Endothelial cell of hepatic sinusoid (primary cell): ENCODE results near the gene FAM177B.

Experiments
- in situ Hi-C: cut with HindIII; loops from 2 replicates; pipeline ENCODE4 v1.10.0; 2017; ENCODE audit warnings: low sequenced_read_pairs

Gene FAM177B

DNA sequence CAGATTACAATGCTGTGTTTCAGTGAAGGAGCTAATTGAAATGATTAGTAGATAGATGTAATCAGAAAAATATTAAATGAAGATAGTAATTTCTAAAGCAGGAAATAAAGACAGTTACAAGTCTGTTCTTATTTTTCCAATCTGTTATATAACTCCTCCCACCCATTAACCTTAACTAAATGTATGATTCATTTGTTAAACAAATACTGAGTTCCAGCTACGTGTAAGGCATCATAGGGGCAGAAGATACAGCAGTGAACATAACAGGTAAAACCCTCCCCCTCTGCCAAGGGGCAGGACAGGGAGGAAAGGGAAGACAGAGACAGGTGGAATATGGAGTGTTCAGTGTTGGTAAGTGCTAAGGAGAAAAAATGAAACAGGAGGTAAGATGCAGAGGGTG, at the start of gene FAM177B:
FAM177B (plus strand) TSS at position 231 of the 400 bp plus-strand sequence. CDS start 9,344 bp downstream, outside the sequence.
- in situ Hi-C loops: no loop called here

DNA sequence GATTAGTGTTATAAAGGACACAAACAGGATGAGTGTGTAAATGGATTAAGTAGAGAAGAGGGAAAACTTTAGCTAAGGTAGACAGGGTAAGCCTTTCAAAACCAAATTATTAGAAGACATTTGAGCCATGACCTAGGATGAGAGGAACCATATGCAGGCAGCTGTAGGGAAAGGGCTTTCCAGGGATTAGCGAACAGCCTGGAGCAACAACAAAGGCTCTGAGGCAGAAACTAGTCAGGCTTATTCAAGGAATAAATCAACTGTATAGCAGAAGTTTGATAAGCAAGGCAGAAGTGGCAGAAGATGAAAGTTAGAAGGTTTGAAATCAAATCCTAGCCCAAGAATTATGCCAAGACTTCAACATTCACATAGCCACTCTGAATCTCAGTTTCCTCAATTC, 46.0 kb upstream of the FAM177B start:
- in situ Hi-C loops: no loop called here

DNA sequence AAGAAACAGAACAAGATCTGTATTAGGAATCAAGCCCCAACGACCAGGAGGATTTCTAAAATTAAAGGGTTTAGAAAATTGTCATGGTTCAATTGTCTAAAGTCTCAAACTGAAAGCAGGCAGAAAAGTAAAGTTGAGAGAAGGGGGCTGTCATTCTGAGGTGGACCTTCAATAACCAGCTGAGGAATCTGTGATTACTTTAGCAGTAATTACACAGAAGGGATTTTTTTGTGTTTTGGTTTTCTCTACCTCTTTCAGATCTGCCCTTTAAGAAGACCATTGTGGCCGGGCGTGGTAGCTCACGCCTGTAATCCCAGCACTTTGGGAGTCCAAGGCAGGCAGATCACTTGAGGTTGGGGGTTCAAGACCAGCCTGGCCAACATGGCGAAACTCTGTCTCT, 42.1 kb upstream of the FAM177B start:
- in situ Hi-C loops: no loop called here

DNA sequence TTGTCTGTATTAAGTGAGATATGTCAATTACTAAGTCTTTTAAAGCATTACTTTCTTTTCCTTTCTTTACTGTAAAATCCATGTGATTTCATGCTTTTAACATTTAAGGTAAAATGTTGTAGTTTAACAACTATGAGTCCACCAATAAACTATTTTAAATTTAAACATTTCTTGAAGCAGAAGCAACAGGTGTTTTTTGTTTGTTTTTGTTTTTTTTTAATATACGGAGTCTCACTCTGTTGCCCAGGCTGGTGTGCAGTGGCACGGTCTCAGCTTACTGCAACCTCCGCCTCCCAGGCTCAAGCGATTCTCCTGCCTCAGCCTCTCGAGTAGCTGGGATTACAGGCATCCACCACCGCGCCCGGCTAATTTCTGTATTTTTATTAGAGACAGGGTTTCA, 40.3 kb upstream of the FAM177B start:
- in situ Hi-C loops: no loop called here

DNA sequence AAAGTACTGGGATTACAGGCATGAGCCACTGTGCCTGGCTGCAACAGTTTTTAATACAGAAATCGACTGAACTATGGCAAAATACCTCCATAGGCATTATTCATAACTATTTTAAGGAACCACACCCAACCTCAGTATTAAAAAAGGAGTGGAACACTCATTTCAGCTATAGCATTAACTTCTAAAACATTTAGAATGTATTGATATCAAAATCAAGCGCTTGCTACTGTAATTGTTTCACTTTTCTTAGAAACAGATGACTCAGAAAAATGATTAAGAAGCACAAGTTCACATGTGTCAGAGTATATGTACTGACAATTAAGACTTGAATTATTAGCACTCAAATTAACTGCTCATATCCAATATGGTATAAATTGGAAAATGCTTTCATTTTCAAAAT, 39.8 kb upstream of the FAM177B start:
- in situ Hi-C loops: no loop called here

DNA sequence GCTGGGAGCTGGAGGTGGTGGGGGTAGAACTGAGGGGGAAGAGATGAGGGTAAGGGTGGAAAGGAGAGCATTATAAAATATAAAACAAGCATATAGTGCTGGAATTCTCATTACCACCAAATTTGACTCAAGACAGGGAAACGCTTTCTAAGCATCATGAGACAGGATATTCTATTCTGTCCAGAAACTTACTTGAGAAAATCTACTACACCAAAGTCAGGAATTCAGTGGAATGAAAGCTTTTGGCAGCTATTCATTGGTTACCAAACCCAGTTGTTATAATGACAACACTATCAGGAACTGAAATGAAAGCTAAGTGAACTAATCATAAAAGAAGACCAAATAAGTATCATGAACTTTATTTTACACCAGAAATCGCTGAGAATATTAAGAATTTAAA, 39.2 kb upstream of the FAM177B start:
- in situ Hi-C loops: no loop called here

DNA sequence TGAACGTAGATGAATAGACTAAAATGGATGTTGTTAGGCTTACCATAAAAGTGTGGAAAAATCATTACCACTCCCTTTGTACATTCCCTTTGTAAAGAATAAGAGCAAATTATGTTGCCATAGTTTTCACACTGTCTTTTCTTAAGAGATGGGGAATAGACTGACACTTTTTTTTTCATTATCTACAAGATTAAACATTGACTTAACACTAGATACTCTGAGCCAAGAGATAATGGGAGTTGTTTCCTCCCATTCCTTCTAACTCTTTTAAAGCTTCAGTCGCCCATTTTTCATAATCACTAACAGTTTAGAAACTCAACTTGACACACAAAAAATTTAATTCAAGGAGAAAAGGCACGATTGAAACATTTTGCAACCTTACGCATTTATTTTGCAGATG, 34.8 kb upstream of the FAM177B start:
- in situ Hi-C loops: no loop called here

DNA sequence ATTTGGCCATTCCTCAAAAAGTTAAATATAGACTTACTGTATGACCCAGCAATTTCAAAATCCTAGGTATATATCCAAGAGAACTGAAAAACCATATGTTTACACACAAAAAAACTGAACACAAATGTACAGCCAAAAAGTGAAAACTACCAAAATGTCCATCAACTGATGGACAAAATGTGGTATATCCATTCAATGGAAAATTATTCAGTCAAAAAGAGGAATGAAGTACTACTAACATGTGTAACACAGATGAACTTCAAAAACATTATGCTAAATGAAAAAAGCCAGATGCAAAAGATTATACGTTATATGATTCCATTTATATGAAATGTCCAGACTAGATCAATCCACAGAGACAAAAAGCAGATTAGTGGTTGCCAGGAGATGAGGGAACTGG, 32.7 kb upstream of the FAM177B start:
- in situ Hi-C loops: no loop called here

DNA sequence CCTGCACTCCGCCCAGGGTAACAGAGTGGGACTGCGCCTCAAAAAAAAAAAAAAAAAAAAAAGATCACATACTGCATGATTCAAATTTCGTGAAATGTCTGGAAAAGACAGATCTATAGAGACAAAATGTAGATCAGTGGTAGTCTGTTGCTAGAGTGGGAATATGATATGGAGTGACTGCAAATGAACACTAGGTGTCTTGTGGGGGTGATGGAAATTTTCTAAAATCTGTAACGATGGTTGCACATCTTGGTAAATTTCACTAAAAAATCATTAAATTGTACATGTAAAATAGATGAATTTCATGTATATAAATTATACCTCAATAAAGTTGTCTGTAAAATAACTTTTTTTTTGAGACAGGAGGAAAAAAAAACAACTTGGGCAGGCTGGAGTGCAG, 30.2 kb upstream of the FAM177B start:
- in situ Hi-C loops: no loop called here

DNA sequence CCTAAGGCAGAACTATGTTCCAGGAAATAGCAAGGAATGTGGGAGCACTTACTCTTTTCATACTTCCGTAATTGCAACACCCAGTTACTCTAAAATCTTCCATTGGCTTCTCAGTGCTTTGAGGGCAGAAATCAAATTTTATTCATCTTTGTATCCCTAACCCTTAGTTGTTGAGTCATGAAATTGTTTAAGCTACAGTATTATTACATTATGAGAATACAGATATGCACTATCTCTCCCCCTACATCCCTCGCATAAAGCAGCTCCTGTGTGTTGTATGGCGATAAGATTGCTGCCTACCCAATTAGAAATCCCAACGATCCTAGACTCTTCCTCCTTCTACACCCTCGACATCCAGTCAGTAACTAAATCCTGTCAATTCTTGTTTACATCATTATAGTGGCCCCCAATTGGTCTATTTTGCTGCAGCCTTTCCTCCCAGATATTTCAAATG, 27.3 kb upstream of the FAM177B start:
- in situ Hi-C loops: no loop called here

DNA sequence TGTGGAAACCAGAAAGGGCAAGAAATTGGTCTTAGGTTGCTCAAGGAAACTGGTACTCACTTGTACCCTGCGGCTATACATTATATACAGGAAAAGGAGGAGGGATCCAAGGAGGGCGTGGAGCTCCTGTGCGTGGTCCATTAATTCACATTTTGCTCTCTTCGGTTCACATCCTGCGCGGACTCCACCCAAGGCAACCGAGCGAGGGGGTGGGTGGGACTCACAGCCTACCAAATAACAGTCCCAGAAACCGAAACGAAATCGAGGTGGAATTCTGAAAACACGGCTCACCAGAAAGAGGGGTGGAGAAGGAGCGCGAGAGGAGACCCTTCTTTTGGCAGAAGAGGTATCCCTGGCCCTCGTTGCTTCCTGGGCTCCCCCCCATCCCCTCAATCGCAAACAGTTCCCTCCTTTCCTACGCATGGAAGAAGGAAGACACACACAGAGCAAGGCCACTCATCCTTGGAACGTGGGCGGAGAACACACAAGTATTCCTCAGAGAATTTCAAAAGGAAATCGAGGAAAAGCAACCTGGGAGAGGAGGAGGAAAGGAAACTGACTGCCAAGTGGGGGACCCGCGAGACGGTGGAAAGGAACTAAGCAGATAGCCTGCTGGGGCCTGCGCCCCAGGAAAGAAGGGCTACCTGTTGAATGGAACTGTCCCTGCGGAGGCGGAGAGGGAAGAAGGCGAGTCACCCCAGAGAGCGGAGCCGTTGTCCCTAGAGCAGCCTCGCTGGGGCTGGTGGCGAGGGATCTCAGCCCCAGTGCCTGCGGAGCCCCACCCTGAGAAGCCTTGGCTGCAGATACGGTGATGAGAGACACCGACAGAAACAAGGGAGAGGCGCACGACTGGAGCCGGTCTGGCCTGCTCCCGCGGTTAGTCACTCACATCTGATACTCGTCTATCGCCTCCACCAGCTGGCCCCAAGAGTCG, 25.4 kb upstream of the FAM177B start:
- in situ Hi-C loops: no loop called here

DNA sequence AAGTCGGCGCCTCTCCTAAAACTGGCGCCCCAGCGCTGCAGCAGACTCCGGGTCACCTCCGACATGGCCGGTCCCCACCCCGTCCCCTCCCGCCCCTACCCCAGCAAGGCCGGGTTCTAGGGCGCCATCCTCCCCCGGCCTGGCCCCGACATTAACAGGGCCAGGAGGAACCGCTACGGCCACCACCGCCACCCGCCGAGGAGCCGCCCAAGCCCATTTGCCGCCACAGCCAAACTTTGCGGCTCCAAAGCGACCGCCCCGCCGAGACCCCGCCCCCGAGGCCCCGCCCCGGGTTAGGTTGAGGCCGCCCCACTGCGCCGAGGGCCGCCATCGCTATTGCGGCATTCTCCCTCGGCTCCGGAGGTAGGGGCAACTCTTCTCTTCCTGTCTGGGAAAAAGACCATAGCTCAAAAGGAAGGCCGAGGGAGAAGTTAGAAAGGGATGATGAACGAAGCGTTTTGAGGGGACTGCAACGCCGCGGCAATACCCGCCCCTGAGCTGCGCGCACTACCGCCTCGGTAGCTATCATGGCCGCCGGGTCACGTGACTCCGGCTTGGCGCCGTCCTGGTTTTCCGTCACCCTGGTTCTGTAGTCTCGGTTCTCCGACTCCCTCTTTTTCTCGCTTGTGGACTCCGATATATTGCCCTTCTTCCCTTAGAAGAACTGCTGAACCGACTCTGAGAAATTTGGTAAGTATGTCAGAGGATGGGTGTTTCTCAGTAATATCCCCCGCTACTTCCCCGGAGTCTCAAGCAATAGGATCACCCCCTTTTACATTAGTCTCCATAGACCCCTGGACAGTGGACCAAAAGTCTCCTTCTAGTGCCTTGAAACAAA, 24.5 kb upstream of the FAM177B start, which contains the start of the genes AIDA and BROX:
AIDA (minus strand) TSS at position 239 of the 838 bp plus-strand sequence; CDS start at position 65, 174 bp downstream.
BROX (plus strand) TSS at position 312 of the 838 bp plus-strand sequence. CDS start 3,136 bp downstream, outside the sequence.
- in situ Hi-C loops: no loop called here

DNA sequence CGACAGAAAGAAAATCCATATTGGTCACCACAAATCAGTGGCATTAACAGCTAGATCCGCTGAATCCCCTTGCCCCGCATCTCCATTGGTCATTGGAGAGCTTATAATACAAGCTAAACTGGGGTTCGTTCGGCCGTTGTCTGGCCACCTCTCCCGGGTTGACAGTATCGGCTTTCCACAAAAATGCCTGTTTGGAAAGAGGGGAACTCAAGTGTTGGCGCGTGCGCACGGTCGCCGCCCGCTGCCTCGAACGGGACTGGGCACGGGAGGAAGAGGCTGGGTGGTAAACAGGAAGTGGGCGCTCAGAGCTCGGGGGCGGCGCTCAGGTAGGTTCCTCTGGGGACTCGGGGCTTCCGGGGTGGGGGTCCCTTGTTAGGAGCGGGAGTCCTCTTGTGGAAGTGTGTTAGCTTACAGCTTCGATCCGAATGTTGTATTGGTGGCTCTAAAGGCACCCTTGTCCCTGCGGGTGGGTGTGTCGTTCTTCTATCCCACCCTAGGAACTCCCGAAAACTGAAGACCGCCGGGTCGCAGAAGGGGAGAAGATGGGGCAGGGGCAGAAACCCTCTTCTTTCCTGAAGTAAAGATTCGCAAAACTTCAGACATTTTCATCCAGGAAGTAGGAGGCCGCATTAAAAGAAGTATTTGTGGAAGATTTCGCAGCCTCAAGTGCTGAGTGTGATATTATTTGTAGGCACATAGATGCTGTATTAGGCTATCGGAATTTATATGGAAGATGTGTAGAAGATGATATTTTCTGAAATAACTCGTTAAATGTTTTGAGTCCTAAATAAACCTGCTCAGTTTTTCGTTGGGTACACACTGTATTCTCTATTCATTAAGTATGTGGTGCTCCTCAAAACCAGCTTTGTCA, 23.7 kb upstream of the FAM177B start:
- in situ Hi-C loops: no loop called here

DNA sequence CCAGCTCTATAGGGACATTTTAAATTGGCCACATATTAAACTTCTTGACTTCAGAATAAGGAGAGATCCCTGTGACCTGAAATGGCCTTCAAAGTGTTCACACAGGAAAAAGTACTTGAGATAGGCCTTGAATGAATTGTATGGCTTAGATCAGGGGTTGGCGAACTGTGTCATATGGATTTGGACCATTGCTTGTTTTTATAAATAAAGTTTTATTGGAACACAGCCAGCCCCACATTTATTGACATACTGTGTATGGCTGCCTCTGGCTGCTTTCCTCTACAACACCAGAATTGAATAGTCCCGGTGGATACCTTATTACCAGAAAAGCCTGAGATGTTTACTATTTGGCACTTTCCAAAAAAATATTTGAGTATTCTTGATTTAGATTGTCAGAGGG, 20.6 kb upstream of the FAM177B start:
- in situ Hi-C loops: no loop called here

DNA sequence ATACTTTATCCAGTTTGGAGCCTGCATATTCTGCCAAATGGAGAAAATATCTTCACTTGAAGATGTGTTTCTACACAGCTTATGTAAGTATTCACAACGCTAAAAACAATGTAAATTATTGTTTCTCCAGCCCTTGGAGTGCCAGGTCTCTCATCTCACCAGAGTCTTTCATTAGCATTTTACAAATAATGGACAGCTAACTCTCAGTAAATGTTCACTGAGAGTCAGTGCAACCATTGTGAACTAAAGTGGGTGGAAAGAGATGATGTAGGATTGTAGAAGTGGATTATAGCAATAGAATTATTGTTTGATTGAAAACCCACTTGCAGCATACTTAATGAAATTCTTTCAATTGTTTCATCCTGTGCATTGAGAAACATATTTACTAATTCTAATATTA, 8.3 kb upstream of the FAM177B start:
- in situ Hi-C loops: no loop called here

DNA sequence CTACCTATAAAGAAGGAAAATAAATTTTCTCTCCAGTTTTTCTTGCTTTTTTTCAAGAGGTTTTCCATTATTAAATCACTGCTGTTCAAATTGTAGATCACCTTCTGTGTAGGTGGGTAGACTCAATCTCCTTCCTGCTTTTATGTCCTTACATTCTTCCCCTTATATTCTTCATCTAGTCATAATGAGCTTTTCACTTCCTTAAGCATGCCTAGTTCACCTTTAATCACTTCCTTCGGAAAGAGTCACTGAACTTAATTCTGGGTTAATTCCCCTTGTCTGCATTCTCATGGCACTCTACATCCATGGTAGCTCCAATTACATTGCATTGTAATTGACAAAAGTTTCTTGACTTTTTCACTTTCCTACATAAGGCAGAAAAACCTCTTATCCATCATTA, 6.1 kb upstream of the FAM177B start:
- in situ Hi-C loops: no loop called here

DNA sequence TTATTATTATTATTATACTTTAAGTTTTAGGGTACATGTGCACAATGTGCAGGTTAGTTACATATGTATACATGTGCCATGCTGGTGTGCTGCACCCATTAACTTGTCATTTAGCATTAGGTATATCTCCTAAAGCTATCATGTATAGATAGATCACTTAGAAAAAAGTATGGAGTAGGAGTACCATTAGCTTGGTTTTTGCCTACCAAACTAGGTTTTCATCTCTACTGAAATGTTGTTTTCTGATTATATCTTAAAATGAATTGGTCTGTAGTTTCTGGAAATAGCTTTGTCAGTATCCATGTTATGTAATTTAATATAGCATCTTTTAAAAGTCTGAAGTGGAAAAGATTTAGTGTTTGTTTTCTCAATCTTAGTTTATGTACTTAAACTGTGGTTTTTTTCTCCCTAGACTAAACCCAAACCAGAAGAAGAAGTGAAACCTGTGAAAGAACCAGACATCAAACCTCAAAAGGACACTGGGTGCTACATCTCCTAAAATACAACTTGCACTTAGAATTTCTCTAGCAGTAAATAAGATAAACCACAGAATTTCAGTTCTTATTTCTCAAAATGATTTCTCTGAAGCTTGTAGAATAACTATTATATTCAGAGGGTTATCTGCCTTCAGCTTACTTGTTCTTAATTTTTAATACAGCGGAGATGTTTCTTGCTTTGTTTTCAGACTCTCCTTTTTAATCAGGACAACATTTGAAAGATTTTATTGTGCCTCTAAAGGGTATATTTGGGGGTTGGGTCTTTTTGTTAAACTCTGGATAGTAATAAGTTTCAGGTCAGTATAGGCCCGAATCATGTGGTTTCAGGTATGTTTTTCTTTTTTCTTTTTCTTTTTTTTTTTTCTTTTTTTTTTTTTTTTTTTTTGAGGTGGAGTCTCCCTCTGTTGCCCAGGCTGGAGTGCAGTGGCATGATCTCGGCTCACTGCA, 4.5 kb upstream of the FAM177B start:
- in situ Hi-C loops: no loop called here

DNA sequence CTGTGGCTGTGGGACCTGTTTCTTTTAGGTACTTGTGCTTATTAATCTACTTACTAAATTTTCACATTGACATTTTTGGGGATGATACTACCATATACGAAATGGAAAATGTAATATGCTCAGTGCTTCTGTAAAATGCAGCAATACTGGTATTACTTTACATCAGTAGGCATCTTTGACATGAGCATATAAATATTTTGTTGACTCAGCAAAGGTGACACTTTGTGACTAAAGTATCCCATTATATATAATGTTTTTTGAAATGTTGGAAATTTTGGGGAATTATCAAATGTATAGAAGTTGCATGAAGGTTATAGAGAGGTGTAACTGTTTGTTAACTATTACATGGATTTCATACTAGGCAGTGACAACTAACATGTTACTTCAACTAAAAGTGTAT, 2.3 kb upstream of the FAM177B start:
- in situ Hi-C loops: no loop called here

DNA sequence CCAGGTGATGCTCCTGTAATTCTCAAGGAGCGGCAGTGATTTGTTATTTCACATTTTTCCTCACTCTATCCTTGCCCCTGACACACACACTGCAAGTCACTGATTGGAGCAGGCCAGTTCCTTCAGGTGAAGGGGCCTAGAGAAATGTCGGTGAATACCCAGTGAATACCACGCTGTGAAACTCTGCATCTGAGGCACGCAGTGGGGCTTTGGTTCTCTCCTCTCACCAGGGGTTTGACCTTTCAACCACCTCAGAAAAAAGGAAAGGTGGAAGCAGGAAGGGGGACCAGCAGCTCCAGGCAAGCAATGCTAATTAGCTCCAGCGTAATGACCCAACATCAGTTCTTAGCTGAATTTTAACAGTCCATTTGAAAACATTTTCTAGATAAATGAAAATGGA, 532 bp upstream of the FAM177B start:
- in situ Hi-C loops: no loop called here
